ENCODE measurements around the gene OR2S2. TPM values are rescaled to one million over a fixed set of nuclear protein-coding genes. Genes with fewer than 3 reads are reported as not detected.

OR2S2 gene
- total and polyA plus RNA-seq, 2 donors (not counting 3 experiments of a cell fraction or from before 2014, with no cell fraction given): not detected

- ChIA-PET POLR2A (no interaction called here), CTCF (interaction anchor here (0.9 to 1.5 kb wide), 4 partner anchors 9 to 83 kb away, joined by 3 to 7 read pairs (median 4); no protein-coding TSS in a partner anchor)
- Histone ChIP-seq H3K27me3 (ENCODE audit: control insufficient read depth in 2 of 2, insufficient read depth in 2 of 2, low read length in 2 of 2) (no peaks in the 10 kb centered on the region), H3K9me1 (replicated peaks; ENCODE audit: control insufficient read depth, extremely low read depth, insufficient read depth, low read length) (no peaks in the 10 kb centered on the region), H4K20me1 (replicated peaks; ENCODE audit: control insufficient read depth, extremely low read depth, insufficient read depth, low read length) (no peaks in the 10 kb centered on the region), H3K4me1 (ENCODE audit: control insufficient read depth, extremely low read depth, insufficient read depth, low read length) (peaks cover 2% of the 10 kb centered on the region), H3K9me3 (replicated peaks; ENCODE audit: control insufficient read depth, insufficient read depth, low read length) (no peaks in the 10 kb centered on the region), H3K9ac (replicated peaks; ENCODE audit: extremely low read depth, insufficient read depth, low read length) (no peak overlapping the region), H3K4me3 (replicated peaks in 1 of 3; ENCODE audit: insufficient read depth in 1 of 3, low read depth in 1 of 3, low read length in 3 of 3) (no peak overlapping the region), H3K79me2 (ENCODE audit: control insufficient read depth, insufficient read depth, low read length) (no peaks in the 10 kb centered on the region), H2AFZ (ENCODE audit: low read depth, low read length) (no peak overlapping the region), H3K36me3 (ENCODE audit: control insufficient read depth in 2 of 2, extremely low read depth in 1 of 2, insufficient read depth in 2 of 2, low read length in 2 of 2) (no peaks in the 10 kb centered on the region), H3K4me2 (ENCODE audit: insufficient read depth, low read length) (no peak overlapping the region), H3K27ac (ENCODE audit: insufficient read depth, low read depth, low read length) (no peak overlapping the region)
- no TSS peak for BruUV-seq (replicated peaks)
- FAIRE-seq (no peak), DNase-seq (ENCODE audit: low read depth, low spot score) (no peak)
- no peak for TF ChIP-seq MAX (IDR thresholded peaks at IDR 0.05; ENCODE audit: insufficient read depth, insufficient read length)
- TF ChIP-seq POLR2AphosphoS5 (IDR thresholded peaks at IDR 0.05; ENCODE audit: insufficient read depth, low read depth, low read length): no peak
- no peak for TF ChIP-seq JUN (IDR thresholded peaks at IDR 0.05; ENCODE audit: borderline replicate concordance, insufficient read depth, insufficient read length, low read depth)
- TF ChIP-seq GATA2 (IDR thresholded peaks at IDR 0.05; ENCODE audit: insufficient read depth, insufficient read length, low read depth, low read length): no peak
- no peak for TF ChIP-seq FOS (IDR thresholded peaks at IDR 0.05; ENCODE audit: borderline replicate concordance, insufficient read depth, low read length)
- no peak for TF ChIP-seq MYC (IDR thresholded peaks at IDR 0.05; ENCODE audit: low read depth, low read length)
- no peak for TF ChIP-seq POLR2A (IDR thresholded peaks at IDR 0.05; ENCODE audit: low read depth, low read length)
- no peak for TF ChIP-seq CTCF (IDR thresholded peaks at IDR 0.05; ENCODE audit: extremely low read depth in 1 of 2, insufficient read depth in 1 of 2, low read depth in 1 of 2, low read length in 2 of 2)
- no peak for TF ChIP-seq EZH2 (IDR thresholded peaks at IDR 0.05; ENCODE audit: borderline replicate concordance, low read depth, low read length, severe bottlenecking)
- dilution Hi-C loops (cut with MboI; ENCODE audit: extremely low pct_ligation_motif_present, low sequenced_read_pairs) (no loop called here), intact Hi-C loops (cut with micrococcal nuclease) (no loop called here)
These were observed 17.2 kb downstream of the OR2S2 start for GRCh38 chr9:35940458-35941407.

All from endothelial cell of umbilical vein (primary cell).